ENCODE data around the gene H2BW1.
"Not testable (repeated sequence)": the region's sequence is repeated elsewhere in the genome, so short reads cannot be mapped to it uniquely, and the experiment has no call there.

GRCh38 chrX:104062636-104063035 lies 49.1 kb upstream of the H2BW1 start:
- TF ChIP-seq CTCF (IDR thresholded peaks at IDR 0.05; ENCODE audit: insufficient read depth, low read depth, low read length); EZH2 (IDR thresholded peaks at IDR 0.05; ENCODE audit: insufficient read depth, low read length): not testable (repeated sequence)
